OCI-LY3 (cell line): ENCODE data around the gene TRAF3.

Experiments
- CTCF ChIP-seq: fragments of 200-600, 300-600 bp; sonication (generic); IDR thresholded peaks from 2 replicates; pipeline ENCODE4 v1.5.1; 2014; ENCODE audit warnings: antibody characterized with exemption, low read length, low read depth
- EZH2phosphoT487 ChIP-seq: fragments of 200-600 bp; shearing (Covaris generic); IDR thresholded peaks from 2 replicates; pipeline ENCODE4 v1.6.1; 2018; ENCODE audit warnings: antibody characterized with exemption, mixed run types, low read depth

GRCh38 chr14:102939820-102940561 lies 162.7 kb downstream of the TRAF3 start:
- TF ChIP-seq CTCF, result no peak
- TF ChIP-seq EZH2phosphoT487, result no peak
